Retinal pigment epithelial cell (primary cell): ENCODE results near the gene MOGAT2.
A peak's percentile ranks its signal among the peaks of the same experiment; 100 is the strongest.

Experiments
- DNase-seq: peaks from one replicate; pipeline ENCODE4 v3.0.0-alpha.2; 2010; ENCODE audit warnings: low read depth
- H3K4me3 ChIP-seq: 2 replicates; pipeline ENCODE4 v1.5.1; 2011; ENCODE audit warnings: mild to moderate bottlenecking, low read length, control low read depth, moderate library complexity
- CTCF ChIP-seq: conservative IDR thresholded peaks from 2 replicates; pipeline ENCODE4 v1.5.1; 2011; ENCODE audit warnings: low read depth, low read length, control low read depth, inconsistent platforms

Gene MOGAT2

GRCh38 chr11:75717608-75718418 lies at the start of gene MOGAT2:
TSS of gene MOGAT2 (plus strand) at chr11:75717838. CDS start at chr11:75717889, 51 bp downstream.
- DNase-seq: no peak
- no peak for TF ChIP-seq CTCF
- H3K4me3 ChIP-seq: no peak within 1 kb of the TSS

GRCh38 chr11:75668451-75669297 lies 49.0 kb upstream of the MOGAT2 start, which contains the start of gene MAP6:
TSS of gene MAP6 (minus strand) at chr11:75669038. CDS start at chr11:75668369, 669 bp downstream.
- no peak for DNase-seq
- no peak for TF ChIP-seq CTCF
- peak within 1 kb of the TSS; percentile 28 for H3K4me3 ChIP-seq

- TF ChIP-seq CTCF: no peak
- no peak overlapping the region for H3K4me3 ChIP-seq
- no peak for DNase-seq
Observed at GRCh38 chr11:75673977-75674582, 43.6 kb upstream of the MOGAT2 start.

- H3K4me3 ChIP-seq: no peak overlapping the region
- no peak for DNase-seq
- no peak for TF ChIP-seq CTCF
Observed at GRCh38 chr11:75677275-75677674, 40.4 kb upstream of the MOGAT2 start.

- no peak for DNase-seq
- H3K4me3 ChIP-seq: no peak overlapping the region
- TF ChIP-seq CTCF: no peak
Observed at GRCh38 chr11:75677909-75678308, 39.7 kb upstream of the MOGAT2 start.

- no peak for DNase-seq
- no peak for TF ChIP-seq CTCF
- H3K4me3 ChIP-seq: no peak overlapping the region
Observed at GRCh38 chr11:75678620-75679259, 38.9 kb upstream of the MOGAT2 start.
